ENCODE results near the gene HOXC5.

HOXC5 gene

GRCh38 chr12:54032627-54033100 is at the start of gene HOXC5:
Gene HOXC5 (plus strand): TSS chr12:54033050. CDS start chr12:54033123, 73 bp downstream.
- peaks cover 50% of the 10 kb centered on the region for H3K27me3 ChIP-seq (ENCODE audit: control insufficient read depth, insufficient read depth, low read length)
- H3K27ac ChIP-seq (ENCODE audit: low read depth, low read length), result no peak within 1 kb of the TSS
- H3K9ac ChIP-seq (ENCODE audit: low read length), result no peak within 1 kb of the TSS
- no peaks in the 10 kb centered on the region for H3K36me3 ChIP-seq (ENCODE audit: control insufficient read depth, insufficient read depth, low read length)
- H3K4me3 ChIP-seq (ENCODE audit: low read length), result peak within 1 kb of the TSS; percentile 53
- no peaks in the 10 kb centered on the region for H3K4me1 ChIP-seq (ENCODE audit: control insufficient read depth, insufficient read depth, low read length)

GRCh38 chr12:53983568-53983949 is 49.3 kb upstream of the HOXC5 start:
- H3K4me3 ChIP-seq (ENCODE audit: low read length), result no peak overlapping the region

GRCh38 chr12:53983950-53984572 is 48.8 kb upstream of the HOXC5 start:
- H3K27me3 ChIP-seq (ENCODE audit: control insufficient read depth, insufficient read depth, low read length), result peaks cover 74% of the 10 kb centered on the region
- no peaks in the 10 kb centered on the region for H3K36me3 ChIP-seq (ENCODE audit: control insufficient read depth, insufficient read depth, low read length)
- no peak overlapping the region for H3K4me3 ChIP-seq (ENCODE audit: low read length)
- no peak overlapping the region for H3K9ac ChIP-seq (ENCODE audit: low read length)
- peaks cover 3% of the 10 kb centered on the region for H3K4me1 ChIP-seq (ENCODE audit: control insufficient read depth, insufficient read depth, low read length)
- no peak overlapping the region for H3K27ac ChIP-seq (ENCODE audit: low read depth, low read length)

More at GRCh38 chr12:53983568-53983949, 49.3 kb upstream of the HOXC5 start:
- H3K9ac ChIP-seq (ENCODE audit: low read length), result no peak overlapping the region
- no peak overlapping the region for H3K27ac ChIP-seq (ENCODE audit: low read depth, low read length)
- no peaks in the 10 kb centered on the region for H3K36me3 ChIP-seq (ENCODE audit: control insufficient read depth, insufficient read depth, low read length)
- H3K4me1 ChIP-seq (ENCODE audit: control insufficient read depth, insufficient read depth, low read length), result peaks cover 3% of the 10 kb centered on the region
- H3K27me3 ChIP-seq (ENCODE audit: control insufficient read depth, insufficient read depth, low read length), result peaks cover 72% of the 10 kb centered on the region

DNA sequence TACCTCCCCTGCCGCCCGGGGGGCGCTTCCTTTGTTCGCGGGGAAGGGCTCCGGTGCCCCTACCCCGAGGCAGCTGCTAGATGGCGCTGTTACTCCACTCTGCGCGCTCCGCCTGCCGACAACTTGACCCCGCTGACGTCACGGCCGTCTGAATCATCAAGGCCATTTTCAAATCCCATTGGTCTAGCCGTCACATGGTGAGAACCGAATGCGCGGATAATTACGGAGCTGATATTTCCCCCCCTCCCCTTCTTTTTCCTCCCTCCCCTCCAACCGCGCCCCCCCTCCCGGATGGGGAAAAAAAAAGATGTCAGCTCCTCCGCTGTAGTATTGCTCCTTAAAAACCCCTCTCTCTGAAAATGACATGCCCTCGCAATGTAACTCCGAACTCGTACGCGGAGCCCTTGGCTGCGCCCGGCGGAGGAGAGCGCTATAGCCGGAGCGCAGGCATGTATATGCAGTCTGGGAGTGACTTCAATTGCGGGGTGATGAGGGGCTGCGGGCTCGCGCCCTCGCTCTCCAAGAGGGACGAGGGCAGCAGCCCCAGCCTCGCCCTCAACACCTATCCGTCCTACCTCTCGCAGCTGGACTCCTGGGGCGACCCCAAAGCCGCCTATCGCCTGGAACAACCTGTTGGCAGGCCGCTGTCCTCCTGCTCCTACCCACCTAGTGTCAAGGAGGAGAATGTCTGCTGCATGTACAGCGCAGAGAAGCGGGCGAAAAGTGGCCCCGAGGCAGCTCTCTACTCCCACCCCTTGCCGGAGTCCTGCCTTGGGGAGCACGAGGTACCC is 47.8 kb upstream of the HOXC5 start, which contains the start of gene HOXC10:
Gene HOXC10, plus strand, starts transcription at position 246 of the 791 bp plus-strand sequence. Its CDS starts 114 bp downstream, at position 360.
- H3K4me3 ChIP-seq (ENCODE audit: low read length), result no peak within 1 kb of the TSS

DNA sequence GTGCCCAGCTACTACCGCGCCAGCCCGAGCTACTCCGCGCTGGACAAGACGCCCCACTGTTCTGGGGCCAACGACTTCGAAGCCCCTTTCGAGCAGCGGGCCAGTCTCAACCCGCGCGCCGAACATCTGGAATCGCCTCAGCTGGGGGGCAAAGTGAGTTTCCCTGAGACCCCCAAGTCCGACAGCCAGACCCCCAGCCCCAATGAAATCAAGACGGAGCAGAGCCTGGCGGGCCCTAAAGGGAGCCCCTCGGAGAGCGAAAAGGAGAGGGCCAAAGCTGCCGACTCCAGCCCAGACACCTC is 47.2 kb upstream of the HOXC5 start:
- H3K4me1 ChIP-seq (ENCODE audit: control insufficient read depth, insufficient read depth, low read length), result peaks cover 3% of the 10 kb centered on the region
- H3K9ac ChIP-seq (ENCODE audit: low read length), result no peak overlapping the region
- H3K27ac ChIP-seq (ENCODE audit: low read depth, low read length), result no peak overlapping the region
- H3K36me3 ChIP-seq (ENCODE audit: control insufficient read depth, insufficient read depth, low read length), result no peaks in the 10 kb centered on the region
- H3K27me3 ChIP-seq (ENCODE audit: control insufficient read depth, insufficient read depth, low read length), result peaks cover 76% of the 10 kb centered on the region
- no peak overlapping the region for H3K4me3 ChIP-seq (ENCODE audit: low read length)

More for the DNA sequence above, 47.8 kb upstream of the HOXC5 start, which contains the start of gene HOXC10:
- Histone ChIP-seq H3K4me1 (ENCODE audit: control insufficient read depth, insufficient read depth, low read length) (peaks cover 3% of the 10 kb centered on the region), H3K27ac (ENCODE audit: low read depth, low read length) (no peak within 1 kb of the TSS), H3K27me3 (ENCODE audit: control insufficient read depth, insufficient read depth, low read length) (peaks cover 74% of the 10 kb centered on the region), H3K9ac (ENCODE audit: low read length) (no peak within 1 kb of the TSS), H3K36me3 (ENCODE audit: control insufficient read depth, insufficient read depth, low read length) (no peaks in the 10 kb centered on the region)

DNA sequence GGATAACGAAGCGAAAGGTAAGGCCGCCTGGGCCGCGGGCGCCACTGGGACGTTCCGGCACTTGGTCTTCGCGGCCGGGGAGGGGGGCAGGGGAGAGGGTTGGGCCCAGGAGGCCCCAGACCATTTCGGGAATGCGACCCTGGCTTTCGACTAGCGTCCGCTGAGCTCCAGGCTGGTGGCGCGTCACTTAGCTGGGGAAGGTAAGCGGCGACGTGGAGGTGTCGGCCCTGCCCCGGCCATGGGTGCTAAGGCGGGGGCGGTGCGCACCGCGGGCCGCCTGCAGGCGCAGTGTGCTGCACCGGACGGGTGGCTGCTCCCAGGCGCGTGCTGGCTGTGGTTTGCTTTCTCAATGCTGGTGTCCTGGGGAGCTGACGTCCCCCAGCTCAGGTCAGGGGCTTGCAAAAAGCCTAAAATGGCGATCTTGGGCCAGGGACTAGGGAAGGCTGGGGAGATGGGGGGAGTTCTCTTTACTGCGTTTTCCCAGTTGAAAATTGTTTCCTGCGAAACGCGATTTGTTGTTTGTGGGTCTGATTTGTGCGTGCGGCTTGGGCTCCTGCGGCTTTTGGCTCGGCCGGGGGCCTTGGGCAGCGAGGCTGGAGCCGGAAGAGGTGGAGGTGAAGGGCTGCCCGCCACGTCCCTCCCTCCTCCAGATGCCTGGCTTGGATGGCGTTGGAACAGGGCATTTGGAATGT is 46.7 kb upstream of the HOXC5 start:
- no peak overlapping the region for H3K27ac ChIP-seq (ENCODE audit: low read depth, low read length)
- H3K9ac ChIP-seq (ENCODE audit: low read length), result no peak overlapping the region
- peaks cover 76% of the 10 kb centered on the region for H3K27me3 ChIP-seq (ENCODE audit: control insufficient read depth, insufficient read depth, low read length)
- H3K36me3 ChIP-seq (ENCODE audit: control insufficient read depth, insufficient read depth, low read length), result no peaks in the 10 kb centered on the region
- peak overlapping the region; percentile 29 for H3K4me3 ChIP-seq (ENCODE audit: low read length)
- peaks cover 3% of the 10 kb centered on the region for H3K4me1 ChIP-seq (ENCODE audit: control insufficient read depth, insufficient read depth, low read length)

DNA sequence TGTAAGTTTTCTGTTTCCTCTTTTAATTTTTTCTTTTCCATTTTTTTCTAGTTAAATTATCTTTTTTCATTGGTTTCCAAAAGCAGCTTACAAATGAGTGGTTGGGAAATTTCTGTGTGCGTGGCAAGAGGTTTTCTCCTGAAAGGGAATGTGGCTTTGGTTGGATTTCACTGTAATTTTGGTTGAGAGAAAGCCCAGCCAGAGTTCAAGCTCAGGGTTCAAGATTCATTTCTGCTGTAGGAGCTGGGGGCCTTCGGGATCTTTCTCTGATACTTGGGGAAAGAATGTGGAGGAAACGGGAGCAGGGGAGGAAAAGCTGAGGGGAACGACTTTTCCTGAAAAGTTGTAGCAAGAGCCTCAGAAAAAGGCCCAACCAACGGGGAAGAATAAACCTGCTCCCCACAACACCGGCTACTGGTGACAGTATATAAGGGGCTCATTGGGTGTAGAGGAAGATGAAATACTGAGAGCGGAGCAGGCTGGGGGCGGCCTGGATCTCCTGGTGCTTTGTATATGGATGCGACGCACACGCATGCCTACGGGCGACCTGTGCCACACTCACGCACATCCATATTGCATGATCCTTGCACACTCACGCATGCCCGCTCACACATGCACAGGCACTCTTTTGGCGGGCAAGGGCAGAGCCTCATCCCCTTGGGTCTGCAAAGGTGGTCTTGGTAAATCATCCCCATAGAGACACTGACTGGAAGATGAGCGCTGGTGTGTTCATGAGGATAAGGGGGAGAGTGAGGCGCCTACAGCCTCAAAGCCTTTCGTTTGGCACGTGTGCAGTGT is 46.0 kb upstream of the HOXC5 start:
- no peak overlapping the region for H3K27ac ChIP-seq (ENCODE audit: low read depth, low read length)
- peaks cover 3% of the 10 kb centered on the region for H3K4me1 ChIP-seq (ENCODE audit: control insufficient read depth, insufficient read depth, low read length)
- peaks cover 78% of the 10 kb centered on the region for H3K27me3 ChIP-seq (ENCODE audit: control insufficient read depth, insufficient read depth, low read length)
- no peaks in the 10 kb centered on the region for H3K36me3 ChIP-seq (ENCODE audit: control insufficient read depth, insufficient read depth, low read length)
- H3K4me3 ChIP-seq (ENCODE audit: low read length), result no peak overlapping the region
- no peak overlapping the region for H3K9ac ChIP-seq (ENCODE audit: low read length)

- Histone ChIP-seq H3K4me3 (ENCODE audit: low read length) (no peak overlapping the region), H3K27ac (ENCODE audit: low read depth, low read length) (no peak overlapping the region), H3K36me3 (ENCODE audit: control insufficient read depth, insufficient read depth, low read length) (no peaks in the 10 kb centered on the region), H3K27me3 (ENCODE audit: control insufficient read depth, insufficient read depth, low read length) (peaks cover 77% of the 10 kb centered on the region), H3K4me1 (ENCODE audit: control insufficient read depth, insufficient read depth, low read length) (peaks cover 3% of the 10 kb centered on the region), H3K9ac (ENCODE audit: low read length) (no peak overlapping the region)
Observed at GRCh38 chr12:53987787-53988230, 45.0 kb upstream of the HOXC5 start.

GRCh38 chr12:53988541-53989226 is 44.2 kb upstream of the HOXC5 start:
- no peak overlapping the region for H3K9ac ChIP-seq (ENCODE audit: low read length)
- H3K4me1 ChIP-seq (ENCODE audit: control insufficient read depth, insufficient read depth, low read length), result peaks cover 3% of the 10 kb centered on the region
- peaks cover 75% of the 10 kb centered on the region for H3K27me3 ChIP-seq (ENCODE audit: control insufficient read depth, insufficient read depth, low read length)
- no peak overlapping the region for H3K27ac ChIP-seq (ENCODE audit: low read depth, low read length)
- no peaks in the 10 kb centered on the region for H3K36me3 ChIP-seq (ENCODE audit: control insufficient read depth, insufficient read depth, low read length)
- no peak overlapping the region for H3K4me3 ChIP-seq (ENCODE audit: low read length)

DNA sequence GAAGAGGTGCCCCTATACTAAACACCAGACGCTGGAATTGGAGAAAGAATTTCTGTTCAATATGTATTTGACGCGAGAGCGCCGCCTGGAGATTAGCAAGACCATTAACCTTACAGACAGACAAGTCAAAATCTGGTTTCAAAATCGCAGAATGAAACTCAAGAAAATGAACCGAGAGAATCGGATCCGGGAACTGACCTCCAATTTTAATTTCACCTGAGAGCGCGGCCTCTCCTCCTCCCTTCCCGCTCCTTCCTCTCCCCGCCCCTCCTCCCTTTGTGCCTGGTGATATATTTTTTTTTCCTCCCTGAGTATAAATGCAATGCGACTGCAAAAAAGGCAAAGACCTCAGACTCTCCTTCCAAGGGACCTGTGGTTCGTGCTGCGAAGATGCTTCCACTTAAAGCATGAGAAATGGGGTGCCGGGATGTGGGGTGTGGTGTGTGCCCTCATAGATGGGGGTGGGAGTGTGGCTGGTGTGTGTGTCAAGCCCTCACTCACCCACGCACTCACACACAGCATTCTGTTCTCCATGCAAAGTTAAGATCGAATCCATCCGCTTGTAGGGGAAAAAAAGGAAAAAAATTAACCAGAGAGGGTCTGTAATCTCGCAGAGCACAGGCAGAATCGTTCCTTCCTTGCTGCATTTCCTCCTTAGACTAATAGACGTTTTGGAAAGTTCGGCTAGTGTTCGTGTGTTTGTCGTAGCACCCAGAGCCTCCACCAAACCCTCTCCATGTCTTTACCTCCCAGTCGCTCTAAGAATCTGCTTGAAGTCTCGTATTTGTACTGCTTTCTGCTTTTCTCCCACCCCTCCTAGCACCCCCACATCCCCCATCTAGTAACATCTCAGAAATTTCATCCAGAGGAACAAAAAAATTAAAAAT is 43.4 kb upstream of the HOXC5 start:
- peaks cover 3% of the 10 kb centered on the region for H3K4me1 ChIP-seq (ENCODE audit: control insufficient read depth, insufficient read depth, low read length)
- H3K36me3 ChIP-seq (ENCODE audit: control insufficient read depth, insufficient read depth, low read length), result no peaks in the 10 kb centered on the region
- no peak overlapping the region for H3K27ac ChIP-seq (ENCODE audit: low read depth, low read length)
- H3K4me3 ChIP-seq (ENCODE audit: low read length), result no peak overlapping the region
- H3K27me3 ChIP-seq (ENCODE audit: control insufficient read depth, insufficient read depth, low read length), result peaks cover 75% of the 10 kb centered on the region
- H3K9ac ChIP-seq (ENCODE audit: low read length), result no peak overlapping the region
